Heart right ventricle (tissue), 16 donors: ENCODE results near the gene KRTAP10-2. TPM values are rescaled to one million over a fixed set of nuclear protein-coding genes. Genes with fewer than 3 reads are reported as not detected.

ENCODE experiments used
- ATAC-seq, 8 donors: fragments of 200-7000 bp; cut with Tn5 transposase; one replicate each; pipeline ENCODE4 v1.9.1; 2020; ENCODE audit warnings: mild to moderate bottlenecking in 8 of 8, moderate library complexity in 8 of 8, moderate number of reproducible peaks in 1 of 8
- DNase-seq, 2 donors: peaks; one replicate each; pipeline ENCODE4 v3.0.0-alpha.2; 2020
- H3K27ac ChIP-seq, 10 donors: fragments of 200-600 bp; sonication (generic) in 2 of 10; one replicate each; pipeline versions ENCODE4 v1.5.0 to v1.8.0; 2020 to 2022; ENCODE audit warnings: mild to moderate bottlenecking in 3 of 10
- H3K27me3 ChIP-seq, 7 donors: fragments of 200-600 bp; one replicate each; pipeline ENCODE4 v1.8.0; 2021 to 2022; ENCODE audit warnings: mild to moderate bottlenecking in 2 of 7
- H3K36me3 ChIP-seq, 9 donors: fragments of 200-600 bp; sonication (generic) in 1 of 9; one replicate each; pipeline versions ENCODE4 v1.5.0 to v1.8.0; 2020 to 2022; ENCODE audit warnings: mild to moderate bottlenecking in 2 of 9
- H3K4me1 ChIP-seq, 9 donors: fragments of 200-600 bp; sonication (generic) in 1 of 9; one replicate each; pipeline versions ENCODE4 v1.5.0 to v1.8.0; 2020 to 2022; ENCODE audit warnings: mild to moderate bottlenecking in 4 of 9
- H3K4me3 ChIP-seq, 10 donors: fragments of 200-600 bp; sonication (generic) in 2 of 10; one replicate each; pipeline versions ENCODE4 v1.5.0 to v1.8.0; 2020 to 2022; ENCODE audit warnings: mild to moderate bottlenecking in 7 of 10, moderate library complexity in 2 of 10
- H3K9me3 ChIP-seq, 11 donors: fragments of 200-600 bp in 10 of 11; sonication (generic) in 2 of 11; one replicate each; pipeline versions ENCODE4 v1.5.0 to v1.8.0; 2013 to 2022; ENCODE audit warnings: mild to moderate bottlenecking in 2 of 11, control low read depth in 1 of 11, moderate library complexity in 1 of 11
- CTCF ChIP-seq, 9 donors: fragments of 200-600 bp; sonication (generic) in 2 of 9; IDR thresholded peaks; one replicate each; pipeline versions ENCODE4 v1.5.0 to v1.8.0; 2021 to 2022; ENCODE audit warnings: antibody characterized with exemption in 9 of 9, mild to moderate bottlenecking in 5 of 9, moderate library complexity in 1 of 9
- WGBS, 2 donors: extraction: QIAGEN DNeasy Blood & Tissue Kit; methylation state at CpG; one replicate each; pipeline ENCODE4 v1.1.7; 2013; ENCODE audit warnings: inconsistent platforms in 1 of 2; 5-methylcytosine and 5-hydroxymethylcytosine counted together
- intact Hi-C, 10 donors: fragments of 100-400 bp; cut with DNase I; formaldehyde crosslinking; loops; one replicate each; pipeline versions ENCODE4 v1.11.1 to v1.14.2; 2022
- polyA plus RNA-seq, 2 donors: library from polyadenylated mRNA; stranded (reverse); fragments of 200-250 nt; gene quantifications; one replicate each; pipeline ENCODE4 v1.2.3, GENCODE V29; 2013
- total RNA-seq, 10 donors: library from RNA; stranded (reverse); fragmentation: NEBNext Ultra II Directional in 3 of 10; extraction: Animal tissue kit (Norgen Biotek cat#: 25700) in 3 of 10; gene quantifications; one replicate each; pipeline versions ENCODE4 v1.2.1 to v1.2.4, GENCODE V29; 2021 to 2023
- donor health status: Arrhythmogenic right ventricular cardiomyopathy.
- donor health status: ischemic (EF 13 %, LVEDD 7.1; RV severe dilation, severe dysfunction).
- donor health status: healthy with polysubstance abuse.
- donor health status: DM: no; HTN: yes; CAD: no.
- donor health status: DM: no; HTN: no; CAD: no.
- donor health status: ischemic (EF 25% LVEDD 6.9; RV normal size, moderate dysfunction).
- donor health status: ischemic (EF 25% LVEDD 5.7; RV mildly dilated, moderate dysfunction).
- donor health status: healthy.
- donor health status: DM: yes; HTN: yes; CAD: no.
- donor health status: Ischemic cardiomyopathy.
- donor health status: ischemic (EF 35%, LVEDD 5.7; RV mildly dilated, moderate dysfunction).
- donor health status: nonischemic (EF 11% LVEDD 7.7; RV severe dilation, severe dysfunction).
- donor health status: DM: yes; HTN: yes; CAD: no.
- donor health status: PGD.
- donor health status: ischemic (EF 29% LVEDD 5.4; RV normal size, mild dysfunction).
- donor health status: nonischemic (EF 23%, LVEDD 6.1; RV moderate dilation, normal function).

Gene KRTAP10-2
- total and polyA plus RNA-seq, 12 donors: not detected

- Histone ChIP-seq H3K9me3 (no peaks in the 10 kb centered on the region), H3K27me3 (peaks cover 0 to 27% (median 17%) of the 10 kb centered on the region in 7 donors), H3K4me3 (no peak overlapping the region), H3K27ac (no peak overlapping the region), H3K36me3 (no peaks in the 10 kb centered on the region), H3K4me1 (peaks cover 0 to 10% (median 6%) of the 10 kb centered on the region in 9 donors)
- ATAC-seq: no peak
- TF ChIP-seq CTCF (IDR thresholded peaks at IDR 0.05): no peak
- intact Hi-C loops: loop anchor here in 6 of 10 donors (5.0 to 10.0 kb wide), 3 partner anchors 228 to 281 kb away; no protein-coding TSS in a partner anchor
- 89 to 93% methylated on average over 7 of the region's 7 CpGs for WGBS, 2 donors
- DNase-seq: peak in 1 of 2 donors; percentile 2
Measured at GRCh38 chr21:44514218-44514520, 37.1 kb downstream of the KRTAP10-2 start.

GRCh38 chr21:44513389-44514217 is 37.7 kb downstream of the KRTAP10-2 start:
- Histone ChIP-seq H3K4me1 (peaks cover 0 to 10% (median 6%) of the 10 kb centered on the region in 9 donors), H3K4me3 (no peak overlapping the region), H3K36me3 (no peaks in the 10 kb centered on the region), H3K27ac (no peak overlapping the region), H3K9me3 (no peaks in the 10 kb centered on the region), H3K27me3 (peaks cover 0 to 31% (median 17%) of the 10 kb centered on the region in 7 donors)
- DNase-seq (peak in 1 of 2 donors; percentile 6), ATAC-seq (no peak)
- intact Hi-C loops: loop anchor here in 6 of 10 donors (5.0 to 10.0 kb wide), 3 partner anchors 229 to 281 kb away; no protein-coding TSS in a partner anchor
- WGBS, 2 donors: 64 to 73% methylated on average over 15 of the region's 15 CpGs
- no peak for TF ChIP-seq CTCF (IDR thresholded peaks at IDR 0.05)

GRCh38 chr21:44512496-44513388 is 38.6 kb downstream of the KRTAP10-2 start:
- no peak for ATAC-seq
- TF ChIP-seq CTCF (IDR thresholded peaks at IDR 0.05): no peak
- peaks cover 0 to 10% (median 6%) of the 10 kb centered on the region in 9 donors for H3K4me1 ChIP-seq
- no peak overlapping the region for H3K4me3 ChIP-seq
- no peaks in the 10 kb centered on the region for H3K36me3 ChIP-seq
- H3K27ac ChIP-seq: no peak overlapping the region
- intact Hi-C loops: loop anchor here in 6 of 10 donors (5.0 to 10.0 kb wide), 3 partner anchors 230 to 282 kb away; no protein-coding TSS in a partner anchor
- H3K9me3 ChIP-seq: no peaks in the 10 kb centered on the region
- 76 to 82% methylated on average over 21 of the region's 21 CpGs for WGBS, 2 donors
- H3K27me3 ChIP-seq: peaks cover 0 to 39% (median 17%) of the 10 kb centered on the region in 7 donors
- peak in 1 of 2 donors; percentile 4 for DNase-seq

GRCh38 chr21:44511938-44512275 is 39.4 kb downstream of the KRTAP10-2 start:
- Histone ChIP-seq H3K9me3 (no peaks in the 10 kb centered on the region), H3K4me1 (peaks cover 0 to 10% (median 6%) of the 10 kb centered on the region in 9 donors), H3K4me3 (no peak overlapping the region), H3K27ac (no peak overlapping the region), H3K27me3 (peaks cover 0 to 47% (median 17%) of the 10 kb centered on the region in 7 donors), H3K36me3 (no peaks in the 10 kb centered on the region)
- WGBS, 2 donors: 78 to 83% methylated on average over 8 of the region's 8 CpGs
- intact Hi-C loops: loop anchor here in 6 of 10 donors (5.0 to 10.0 kb wide), 3 partner anchors 230 to 283 kb away; no protein-coding TSS in a partner anchor
- ATAC-seq (no peak), DNase-seq (peak in 1 of 2 donors; percentile 3)
- no peak for TF ChIP-seq CTCF (IDR thresholded peaks at IDR 0.05)
